ENCODE data around the gene WSCD2.

DNA sequence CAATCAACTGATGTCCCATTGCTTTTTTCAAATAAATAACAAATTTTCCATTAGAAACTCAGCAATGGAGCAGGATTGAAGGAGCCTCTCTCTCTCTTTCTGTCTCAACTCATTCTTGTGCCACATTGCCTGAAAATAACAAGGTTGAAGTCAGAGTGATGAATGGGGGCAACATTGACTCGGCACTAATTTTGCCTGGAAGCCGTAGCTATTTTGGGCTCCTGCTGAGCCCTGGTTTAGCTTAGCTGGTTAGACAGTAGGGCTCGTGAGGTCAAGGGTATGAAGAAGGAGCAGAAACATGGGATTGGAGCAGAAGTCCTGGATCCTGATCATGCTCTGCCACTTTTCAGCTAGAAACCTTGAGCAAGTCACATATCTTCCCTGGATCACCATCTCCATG lies 38.9 kb downstream of the WSCD2 start:
- TF ChIP-seq, protein P1, sequence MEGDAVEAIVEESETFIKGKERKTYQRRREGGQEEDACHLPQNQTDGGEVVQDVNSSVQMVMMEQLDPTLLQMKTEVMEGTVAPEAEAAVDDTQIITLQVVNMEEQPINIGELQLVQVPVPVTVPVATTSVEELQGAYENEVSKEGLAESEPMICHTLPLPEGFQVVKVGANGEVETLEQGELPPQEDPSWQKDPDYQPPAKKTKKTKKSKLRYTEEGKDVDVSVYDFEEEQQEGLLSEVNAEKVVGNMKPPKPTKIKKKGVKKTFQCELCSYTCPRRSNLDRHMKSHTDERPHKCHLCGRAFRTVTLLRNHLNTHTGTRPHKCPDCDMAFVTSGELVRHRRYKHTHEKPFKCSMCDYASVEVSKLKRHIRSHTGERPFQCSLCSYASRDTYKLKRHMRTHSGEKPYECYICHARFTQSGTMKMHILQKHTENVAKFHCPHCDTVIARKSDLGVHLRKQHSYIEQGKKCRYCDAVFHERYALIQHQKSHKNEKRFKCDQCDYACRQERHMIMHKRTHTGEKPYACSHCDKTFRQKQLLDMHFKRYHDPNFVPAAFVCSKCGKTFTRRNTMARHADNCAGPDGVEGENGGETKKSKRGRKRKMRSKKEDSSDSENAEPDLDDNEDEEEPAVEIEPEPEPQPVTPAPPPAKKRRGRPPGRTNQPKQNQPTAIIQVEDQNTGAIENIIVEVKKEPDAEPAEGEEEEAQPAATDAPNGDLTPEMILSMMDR (optimal IDR thresholded peaks at IDR 0.05 in 1 of 3, IDR thresholded peaks at IDR 0.05 in 1 of 3, conservative IDR thresholded peaks at IDR 0.05 in 1 of 3; ENCODE audit: extremely low read depth in 1 of 3, insufficient read depth in 2 of 3, low read length in 3 of 3) = no peak
- no peak for TF ChIP-seq EZH2 (IDR thresholded peaks at IDR 0.05; ENCODE audit: low read length)
